ENCODE data around the gene LRRC45. TPM values are rescaled to one million over a fixed set of nuclear protein-coding genes. Genes with fewer than 3 reads are reported as not detected.

LRRC45 gene
- total RNA-seq, 6 experiments from 2014 or later, result 6.8 to 10.5 (median 10.0) TPM

- peaks cover 6% of the 10 kb centered on the region; the same call in 1 of the 2 replicates for H3K4me1 Mint-ChIP-seq (ENCODE audit: low read depth)
- H3K27ac Mint-ChIP-seq, result no peak overlapping the region
- no peaks in the 10 kb centered on the region for H3K9me3 Mint-ChIP-seq
- TF ChIP-seq CTCF (IDR thresholded peaks at IDR 0.05), result no peak
- H3K27me3 Mint-ChIP-seq (ENCODE audit: insufficient read depth), result no peaks in the 10 kb centered on the region
- no peak for DNase-seq
- no peaks in the 10 kb centered on the region for H3K36me3 Mint-ChIP-seq (ENCODE audit: low read depth)
- no peak overlapping the region for H3K4me3 Mint-ChIP-seq
Measured at GRCh38 chr17:82014971-82015310, 8.2 kb upstream of the LRRC45 start.

GRCh38 chr17:82015311-82015971 lies 7.7 kb upstream of the LRRC45 start:
- Mint-ChIP-seq H3K27me3 (ENCODE audit: insufficient read depth) (no peaks in the 10 kb centered on the region), H3K27ac (no peak overlapping the region), H3K4me1 (ENCODE audit: low read depth) (peaks cover 6% of the 10 kb centered on the region; the same call in 1 of the 2 replicates), H3K4me3 (no peak overlapping the region), H3K9me3 (no peaks in the 10 kb centered on the region), H3K36me3 (ENCODE audit: low read depth) (no peaks in the 10 kb centered on the region)
- no peak for DNase-seq
- TF ChIP-seq CTCF (IDR thresholded peaks at IDR 0.05), result no peak

- no peaks in the 10 kb centered on the region for H3K36me3 Mint-ChIP-seq (ENCODE audit: low read depth)
Measured at GRCh38 chr17:82016061-82016874, 6.8 kb upstream of the LRRC45 start.

GRCh38 chr17:82016875-82017459 lies 6.1 kb upstream of the LRRC45 start:
- no peak for DNase-seq
- Mint-ChIP-seq H3K27ac (no peak overlapping the region), H3K4me3 (no peak overlapping the region), H3K4me1 (ENCODE audit: low read depth) (peaks cover 14% of the 10 kb centered on the region), H3K27me3 (ENCODE audit: insufficient read depth) (no peaks in the 10 kb centered on the region; the same call in 1 of the 2 replicates), H3K9me3 (no peaks in the 10 kb centered on the region), H3K36me3 (ENCODE audit: low read depth) (no peaks in the 10 kb centered on the region)
- no peak for TF ChIP-seq CTCF (IDR thresholded peaks at IDR 0.05)

More at GRCh38 chr17:82016061-82016874, 6.8 kb upstream of the LRRC45 start:
- Mint-ChIP-seq H3K4me3 (no peak overlapping the region), H3K9me3 (no peaks in the 10 kb centered on the region), H3K27me3 (ENCODE audit: insufficient read depth) (no peaks in the 10 kb centered on the region), H3K27ac (no peak overlapping the region), H3K4me1 (ENCODE audit: low read depth) (peaks cover 7% of the 10 kb centered on the region)
- no peak for DNase-seq
- no peak for TF ChIP-seq CTCF (IDR thresholded peaks at IDR 0.05)

GRCh38 chr17:82017612-82018151 lies 5.4 kb upstream of the LRRC45 start:
- no peaks in the 10 kb centered on the region; the same call in 1 of the 2 replicates for H3K27me3 Mint-ChIP-seq (ENCODE audit: insufficient read depth)
- no peak overlapping the region for H3K4me3 Mint-ChIP-seq
- no peak overlapping the region for H3K27ac Mint-ChIP-seq
- peaks cover 15% of the 10 kb centered on the region for H3K4me1 Mint-ChIP-seq (ENCODE audit: low read depth)
- no peaks in the 10 kb centered on the region for H3K36me3 Mint-ChIP-seq (ENCODE audit: low read depth)
- no peaks in the 10 kb centered on the region for H3K9me3 Mint-ChIP-seq
- no peak for DNase-seq
- no peak for TF ChIP-seq CTCF (IDR thresholded peaks at IDR 0.05)
